Stimulated activated CD4-positive, alpha-beta T cell treated with anti-CD3 and anti-CD28 coated beads, Interleukin-12 subunit alpha, Interleukin-12 subunit beta, amount 100 ng/mL, for 4 hours (primary cell): ENCODE results near the gene RNF145.
"Not testable (repeated sequence)": the region's sequence is repeated elsewhere in the genome, so short reads cannot be mapped to it uniquely, and the experiment has no call there.

ENCODE experiments used
- DNase-seq: peaks from one replicate; pipeline ENCODE4 v3.0.0-alpha.2; 2020

Gene RNF145

GRCh38 chr5:159186319-159186718, 23.0 kb downstream of the RNF145 start:
- DNase-seq, result no peak

GRCh38 chr5:159185773-159186172, 23.6 kb downstream of the RNF145 start:
- no peak for DNase-seq

GRCh38 chr5:159184858-159185381, 24.4 kb downstream of the RNF145 start:
- DNase-seq, result no peak

- DNase-seq, result no peak
These were observed 25.1 kb downstream of the RNF145 start for GRCh38 chr5:159184236-159184635.

- no peak for DNase-seq
These were observed 26.1 kb downstream of the RNF145 start for GRCh38 chr5:159183247-159183646.

GRCh38 chr5:159182691-159183090, 26.7 kb downstream of the RNF145 start:
- DNase-seq, result no peak

GRCh38 chr5:159181651-159182050, 27.7 kb downstream of the RNF145 start:
- DNase-seq, result no peak

GRCh38 chr5:159181152-159181551, 28.2 kb downstream of the RNF145 start:
- no peak for DNase-seq

GRCh38 chr5:159179529-159180305, 29.6 kb downstream of the RNF145 start:
- DNase-seq, result no peak

GRCh38 chr5:159178978-159179377, 30.4 kb downstream of the RNF145 start:
- no peak for DNase-seq

- no peak for DNase-seq
These were observed 33.8 kb downstream of the RNF145 start for GRCh38 chr5:159175547-159175946.

GRCh38 chr5:159174511-159175168, 34.7 kb downstream of the RNF145 start:
- DNase-seq, result no peak

GRCh38 chr5:159171274-159171673, 38.1 kb downstream of the RNF145 start:
- DNase-seq, result no peak

GRCh38 chr5:159170021-159170420, 39.3 kb downstream of the RNF145 start:
- DNase-seq, result no peak

GRCh38 chr5:159166416-159166815, 42.9 kb downstream of the RNF145 start:
- no peak for DNase-seq

- no peak for DNase-seq
These were observed 45.7 kb downstream of the RNF145 start for GRCh38 chr5:159163701-159164046.

- DNase-seq, result no peak
These were observed 46.2 kb downstream of the RNF145 start for GRCh38 chr5:159163027-159163700.

- DNase-seq, result no peak
These were observed 47.8 kb downstream of the RNF145 start for GRCh38 chr5:159161361-159162214.

GRCh38 chr5:159158553-159159091, 50.7 kb downstream of the RNF145 start:
- DNase-seq, result not testable (repeated sequence)

- no peak for DNase-seq
These were observed 51.8 kb downstream of the RNF145 start for GRCh38 chr5:159157552-159157951.

GRCh38 chr5:159156426-159157238, 52.7 kb downstream of the RNF145 start:
- DNase-seq, result no peak

GRCh38 chr5:159155960-159156359, 53.4 kb downstream of the RNF145 start:
- DNase-seq, result no peak
